ENCODE measurements around the gene TEX29.

TEX29 gene

DNA sequence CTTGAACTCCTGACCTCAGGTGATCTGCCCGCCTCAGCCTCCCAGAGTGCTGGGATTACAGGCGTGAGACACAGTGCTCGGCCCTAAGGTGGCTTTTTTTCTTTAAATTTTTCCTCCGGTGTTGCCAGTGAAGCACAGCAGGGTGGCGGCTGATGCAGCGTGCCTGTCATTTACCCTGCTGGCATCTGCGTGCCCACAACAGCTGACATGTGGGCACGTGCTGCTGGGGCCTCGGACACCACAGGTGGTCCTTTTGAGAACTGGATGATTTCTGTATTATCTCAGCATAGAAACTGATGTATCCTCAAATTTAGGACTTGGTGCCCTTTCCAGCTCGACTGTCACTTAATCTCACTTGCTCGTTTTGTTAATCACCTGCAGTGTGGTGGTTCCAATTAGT is 31.2 kb upstream of the TEX29 start:
- TF ChIP-seq, protein P1, sequence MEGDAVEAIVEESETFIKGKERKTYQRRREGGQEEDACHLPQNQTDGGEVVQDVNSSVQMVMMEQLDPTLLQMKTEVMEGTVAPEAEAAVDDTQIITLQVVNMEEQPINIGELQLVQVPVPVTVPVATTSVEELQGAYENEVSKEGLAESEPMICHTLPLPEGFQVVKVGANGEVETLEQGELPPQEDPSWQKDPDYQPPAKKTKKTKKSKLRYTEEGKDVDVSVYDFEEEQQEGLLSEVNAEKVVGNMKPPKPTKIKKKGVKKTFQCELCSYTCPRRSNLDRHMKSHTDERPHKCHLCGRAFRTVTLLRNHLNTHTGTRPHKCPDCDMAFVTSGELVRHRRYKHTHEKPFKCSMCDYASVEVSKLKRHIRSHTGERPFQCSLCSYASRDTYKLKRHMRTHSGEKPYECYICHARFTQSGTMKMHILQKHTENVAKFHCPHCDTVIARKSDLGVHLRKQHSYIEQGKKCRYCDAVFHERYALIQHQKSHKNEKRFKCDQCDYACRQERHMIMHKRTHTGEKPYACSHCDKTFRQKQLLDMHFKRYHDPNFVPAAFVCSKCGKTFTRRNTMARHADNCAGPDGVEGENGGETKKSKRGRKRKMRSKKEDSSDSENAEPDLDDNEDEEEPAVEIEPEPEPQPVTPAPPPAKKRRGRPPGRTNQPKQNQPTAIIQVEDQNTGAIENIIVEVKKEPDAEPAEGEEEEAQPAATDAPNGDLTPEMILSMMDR (IDR thresholded peaks at IDR 0.05; ENCODE audit: insufficient read depth, missing control alignments), result no peak
- DNase-seq (ENCODE audit: insufficient read length, low spot score), result no peak
- FAIRE-seq, result no peak

DNA sequence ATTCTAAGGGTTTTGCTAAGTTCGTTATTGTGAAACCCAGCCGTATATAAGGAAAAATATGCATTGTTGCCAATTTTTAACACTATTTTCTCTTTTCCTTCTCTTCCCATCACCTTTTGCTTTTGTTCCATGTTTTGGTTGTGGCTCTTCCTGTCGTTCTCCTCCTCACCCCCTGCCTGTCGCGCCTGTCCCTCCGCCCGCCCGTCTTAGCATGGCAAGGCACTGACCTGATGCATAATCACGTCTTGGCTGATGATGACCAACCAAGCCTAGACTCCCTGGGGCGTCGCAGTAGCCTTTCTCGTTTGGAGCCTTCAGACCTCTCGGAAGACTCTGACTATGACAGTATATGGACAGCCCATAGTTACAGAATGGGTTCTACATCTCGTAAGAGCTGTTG is 28.5 kb upstream of the TEX29 start:
- TF ChIP-seq, protein P1 (IDR thresholded peaks at IDR 0.05; ENCODE audit: insufficient read depth, missing control alignments), result no peak
- DNase-seq (ENCODE audit: insufficient read length, low spot score), result no peak
- no peak for FAIRE-seq

DNA sequence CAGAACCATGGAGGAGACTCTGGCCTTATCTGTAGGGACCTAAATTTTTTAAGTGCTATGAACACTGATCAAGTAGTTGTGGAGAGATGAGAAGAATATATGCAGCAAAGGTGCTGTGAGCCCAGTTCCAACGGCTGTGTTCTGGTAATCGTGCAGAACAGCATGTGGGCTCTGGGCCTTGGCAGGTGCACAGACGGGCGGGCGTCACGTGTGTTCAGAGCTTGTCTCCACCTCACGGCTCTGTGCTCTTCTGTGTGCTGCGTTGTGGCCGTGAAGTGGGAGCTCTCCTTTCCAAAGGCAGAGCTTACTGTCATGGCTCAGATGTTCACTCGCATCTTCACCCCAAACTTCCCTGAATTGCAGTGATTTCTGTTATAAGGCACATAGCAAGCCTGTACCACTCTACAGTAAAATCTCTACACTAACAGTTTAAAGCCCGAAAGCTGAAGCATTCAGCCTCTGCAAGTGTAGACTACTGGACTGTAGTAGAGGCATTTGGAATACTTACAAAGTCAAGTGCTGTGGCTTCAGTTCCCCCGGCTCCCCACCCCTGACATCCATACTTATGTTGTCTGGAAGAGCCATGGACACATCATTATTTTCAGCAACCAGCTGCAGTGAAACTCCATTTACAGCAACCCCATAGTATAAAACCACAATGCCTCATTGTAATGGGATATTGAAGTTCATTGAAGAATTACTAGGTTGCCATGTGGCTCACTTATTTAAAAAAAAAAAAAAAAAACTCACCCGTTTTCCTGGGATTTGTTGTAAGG is 27.5 kb upstream of the TEX29 start:
- FAIRE-seq (no peak), DNase-seq (ENCODE audit: insufficient read length, low spot score) (no peak)
- TF ChIP-seq, protein P1 (IDR thresholded peaks at IDR 0.05; ENCODE audit: insufficient read depth, missing control alignments), result no peak

DNA sequence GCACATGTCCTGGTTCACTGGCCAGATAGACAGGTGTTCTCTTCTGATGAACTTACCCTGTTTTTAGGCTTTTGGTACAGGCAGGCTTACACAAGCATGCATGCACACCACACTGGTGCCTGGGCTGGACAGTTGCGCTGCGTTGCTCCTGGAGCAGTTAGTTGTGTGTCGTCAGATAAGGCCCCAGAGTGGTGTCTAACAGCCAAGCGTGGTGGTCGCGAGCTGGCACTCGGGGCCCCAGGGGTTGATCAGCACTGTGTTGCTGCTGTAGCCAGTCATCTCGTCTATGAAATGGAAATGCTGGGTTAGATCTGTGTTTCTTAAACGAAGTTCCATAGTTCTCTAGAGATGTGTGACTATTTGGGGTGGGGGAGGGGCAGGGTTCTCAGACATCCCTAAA is 24.6 kb upstream of the TEX29 start:
- DNase-seq (ENCODE audit: insufficient read length, low spot score), result no peak
- no peak for FAIRE-seq
- TF ChIP-seq, protein P1 (IDR thresholded peaks at IDR 0.05; ENCODE audit: insufficient read depth, missing control alignments), result no peak

DNA sequence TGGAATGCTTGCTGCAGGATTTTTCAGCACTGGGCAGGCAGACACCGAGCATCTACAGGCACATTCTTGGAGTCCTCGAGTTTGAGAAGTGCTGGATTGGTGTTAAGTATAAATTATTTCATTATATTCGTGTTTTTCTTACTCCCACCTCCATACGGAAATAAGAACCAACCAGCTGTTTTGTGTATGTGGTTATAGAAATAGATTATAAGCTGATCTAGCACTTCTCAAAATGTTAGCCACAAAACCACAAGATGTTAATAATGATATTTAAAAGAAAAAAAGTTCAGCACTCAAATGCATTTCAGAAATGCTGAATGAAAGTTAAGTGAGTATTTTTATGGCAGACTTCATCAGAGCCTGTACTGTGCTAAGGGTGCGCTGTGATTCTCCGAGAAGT is 24.0 kb upstream of the TEX29 start:
- TF ChIP-seq, protein P1 (IDR thresholded peaks at IDR 0.05; ENCODE audit: insufficient read depth, missing control alignments), result no peak
- FAIRE-seq, result no peak
- no peak for DNase-seq (ENCODE audit: insufficient read length, low spot score)

DNA sequence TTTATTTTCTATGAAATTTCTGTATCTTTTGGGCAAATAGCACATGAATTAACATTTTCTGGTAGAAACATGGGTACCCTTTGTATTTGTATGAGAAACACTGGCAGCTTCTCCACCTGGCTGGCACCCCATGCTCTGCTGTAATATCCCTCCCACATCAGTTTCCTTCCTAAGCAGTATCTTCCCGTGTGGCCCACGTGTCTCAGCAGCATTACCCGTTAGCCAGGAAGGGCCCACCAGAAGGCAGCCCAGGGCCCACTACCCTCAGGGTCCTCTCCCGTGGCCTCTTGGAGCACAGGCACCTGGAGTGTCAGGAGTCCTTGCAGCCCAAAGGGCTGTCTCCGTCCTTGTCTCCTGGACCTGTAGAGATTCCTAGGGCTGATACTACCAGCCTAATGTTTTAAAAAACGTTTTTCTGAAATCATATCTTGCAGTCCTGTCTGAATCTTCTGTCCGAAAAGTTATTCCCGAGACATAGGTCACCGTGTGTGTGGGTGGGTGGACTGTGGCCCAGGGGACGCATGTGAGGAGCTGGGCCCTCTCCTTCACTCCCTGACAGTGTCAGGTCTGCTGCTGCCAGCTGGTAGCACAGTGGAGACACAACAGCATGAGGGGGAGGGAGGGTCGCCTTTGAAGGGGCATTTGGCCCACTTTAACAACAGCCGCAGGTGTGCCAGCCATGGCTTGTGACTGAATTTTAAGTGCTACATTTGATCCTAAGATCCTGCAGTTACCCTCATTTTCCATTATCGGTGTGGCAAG is 22.0 kb upstream of the TEX29 start:
- TF ChIP-seq, protein P1 (IDR thresholded peaks at IDR 0.05; ENCODE audit: insufficient read depth, missing control alignments), result no peak
- DNase-seq (ENCODE audit: insufficient read length, low spot score) (no peak), FAIRE-seq (no peak)
